ENCODE data around the gene RTL10.

RTL10 gene

DNA sequence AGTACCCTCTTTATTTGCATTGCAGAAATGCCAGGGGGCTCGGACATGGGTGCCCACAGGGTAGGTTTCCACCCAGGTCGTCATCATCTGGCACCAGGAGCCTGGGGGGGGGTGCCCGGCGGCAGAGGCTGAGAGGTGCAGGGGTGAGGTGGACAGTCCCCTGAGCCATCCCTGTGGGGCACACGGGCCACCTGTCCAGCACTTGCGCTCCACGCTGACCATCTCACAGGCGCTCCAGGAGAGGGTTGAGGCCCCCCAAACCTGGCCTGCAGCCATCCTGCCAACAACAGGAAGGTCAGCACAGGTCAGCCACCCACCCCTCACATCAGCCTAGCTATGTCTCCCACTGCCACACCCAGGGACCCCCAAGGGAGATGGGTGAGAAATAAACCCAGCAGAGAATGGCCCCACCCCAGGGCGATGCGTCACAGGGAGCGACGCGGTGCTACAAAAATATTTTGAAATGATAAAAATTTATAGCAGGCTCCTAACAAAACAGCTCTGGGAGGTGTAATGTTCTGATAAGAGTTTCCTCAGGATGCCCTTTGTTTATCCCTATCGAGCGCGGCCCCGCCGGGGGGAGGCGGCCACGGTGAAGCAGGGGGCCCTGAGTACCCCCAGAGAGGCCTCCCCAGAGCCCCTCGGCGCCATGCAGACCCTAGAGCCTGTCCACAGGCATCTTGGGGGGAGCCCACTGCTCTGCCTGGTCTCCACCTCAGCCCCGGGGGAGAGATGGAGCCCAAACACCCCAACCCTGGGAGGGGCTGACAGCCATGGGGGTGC, 21.0 kb upstream of the RTL10 start:
- no peak for DNase-seq

DNA sequence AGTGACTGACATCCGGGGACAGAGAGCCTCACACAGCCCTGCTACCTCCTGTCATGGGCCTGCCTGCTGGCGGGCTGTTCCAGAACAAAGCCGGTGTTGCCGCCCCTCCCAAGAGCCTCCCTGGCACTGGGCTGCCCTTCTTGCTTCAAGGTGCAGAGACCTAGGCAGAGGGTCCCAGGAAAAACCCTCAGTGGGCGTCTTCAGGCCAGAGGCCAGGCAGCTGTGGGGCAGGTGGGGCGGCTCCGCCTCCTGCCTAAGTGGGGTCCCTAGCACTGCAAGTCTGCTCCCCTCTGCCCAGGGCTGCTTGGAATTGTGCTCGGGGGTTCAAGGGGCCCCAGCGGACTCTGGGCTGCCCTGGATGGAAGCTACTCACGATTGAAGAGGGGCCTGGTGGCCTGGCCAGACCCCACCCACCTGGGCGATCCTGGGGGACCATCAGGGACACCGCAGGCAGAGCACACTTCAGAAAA, 20.4 kb upstream of the RTL10 start:
- DNase-seq: no peak

DNA sequence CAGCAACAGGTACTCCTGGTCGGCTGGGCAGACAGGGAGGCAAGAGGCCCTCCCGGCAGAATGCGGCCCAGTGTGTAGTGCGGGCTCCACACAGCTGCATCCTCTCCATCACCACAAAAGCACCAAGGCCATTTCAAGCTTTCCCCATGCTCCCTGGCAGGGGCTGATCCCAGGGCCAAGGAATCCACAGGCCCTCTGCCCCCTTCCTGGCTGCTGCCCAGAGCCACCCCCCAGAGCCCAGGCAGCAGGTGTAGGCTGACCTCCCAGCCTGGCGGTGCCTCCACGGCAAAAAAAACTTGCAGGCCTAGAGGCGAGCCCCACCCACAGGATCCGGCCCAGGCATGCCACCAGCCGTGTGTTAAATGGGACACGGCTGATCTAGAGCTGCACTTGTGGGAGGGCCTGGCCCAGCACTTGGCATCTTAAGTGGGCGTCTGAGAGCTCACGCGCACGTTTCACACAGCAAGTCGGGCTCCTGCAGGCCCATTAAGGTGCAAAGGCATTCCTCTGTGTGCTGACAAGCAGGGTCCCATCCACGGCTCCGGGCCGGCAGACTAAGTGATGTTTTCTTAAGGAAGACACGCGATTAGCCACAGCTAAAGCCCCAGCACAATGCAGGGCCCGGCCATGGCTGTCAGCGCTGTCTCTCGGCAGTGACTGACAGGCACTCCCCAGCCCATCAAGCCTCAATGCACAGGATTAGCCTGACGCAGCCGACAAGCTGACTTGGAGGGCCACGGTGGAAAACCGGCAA, 19.8 kb upstream of the RTL10 start:
- peak in 1 of 2 experiments; percentile 27 for DNase-seq

DNA sequence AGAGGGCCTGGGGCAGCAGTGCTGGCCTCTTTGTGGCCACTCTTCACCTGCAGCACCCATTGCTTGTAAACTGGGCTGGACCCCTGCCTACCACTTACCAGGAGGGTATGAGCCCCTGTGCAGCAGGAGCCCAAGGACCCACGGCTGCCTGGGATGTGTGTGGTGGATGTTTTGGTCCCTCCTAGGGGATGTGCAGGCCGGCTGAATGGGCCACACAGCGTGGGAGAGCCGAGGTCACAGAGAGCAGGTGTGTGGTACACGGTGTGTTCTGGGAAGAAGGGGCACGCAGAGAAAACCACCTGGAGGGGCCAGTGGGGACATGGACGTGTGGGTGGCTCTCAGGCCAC, 19.3 kb upstream of the RTL10 start:
- no peak for DNase-seq

DNA sequence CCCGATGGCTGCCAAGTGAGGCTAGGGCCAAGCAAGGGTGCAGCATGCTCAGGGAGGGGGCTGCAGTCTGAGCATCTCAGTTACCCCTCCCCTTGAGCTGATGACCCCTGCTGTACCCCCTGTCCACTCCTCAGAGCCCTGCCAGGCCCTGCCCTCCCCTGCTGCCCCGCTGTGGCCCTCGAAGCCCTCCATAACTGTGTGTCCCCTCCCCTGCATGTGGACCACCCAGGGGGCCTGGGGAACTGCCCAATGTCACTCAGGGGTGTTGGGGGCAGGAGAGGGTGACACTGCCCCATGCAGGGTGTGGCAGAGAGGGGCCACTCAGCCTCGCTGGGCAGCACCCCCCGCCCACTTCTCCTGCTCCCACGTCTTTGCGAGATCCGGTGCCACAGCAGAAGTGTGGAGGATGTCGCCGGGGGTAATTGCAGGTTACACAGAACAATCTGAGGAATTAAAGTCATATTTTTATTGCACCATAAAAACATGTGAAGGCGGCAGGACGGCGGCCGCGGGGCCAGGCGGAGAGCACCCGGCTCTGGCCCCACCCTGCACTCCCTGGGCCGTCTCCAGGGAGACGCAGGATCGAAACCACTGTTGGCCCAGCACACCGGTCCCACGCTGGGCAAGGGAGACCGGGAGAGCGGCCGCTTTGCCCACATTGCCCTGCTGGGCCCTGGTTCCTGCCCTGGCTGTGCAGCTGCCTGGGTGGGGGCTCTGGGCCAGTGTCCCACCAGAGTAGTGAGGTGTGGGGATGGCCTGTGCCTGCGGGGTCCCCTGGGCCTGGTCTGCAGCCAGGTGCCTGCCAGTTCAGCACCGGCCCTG, 18.7 kb upstream of the RTL10 start:
- DNase-seq: no peak

DNA sequence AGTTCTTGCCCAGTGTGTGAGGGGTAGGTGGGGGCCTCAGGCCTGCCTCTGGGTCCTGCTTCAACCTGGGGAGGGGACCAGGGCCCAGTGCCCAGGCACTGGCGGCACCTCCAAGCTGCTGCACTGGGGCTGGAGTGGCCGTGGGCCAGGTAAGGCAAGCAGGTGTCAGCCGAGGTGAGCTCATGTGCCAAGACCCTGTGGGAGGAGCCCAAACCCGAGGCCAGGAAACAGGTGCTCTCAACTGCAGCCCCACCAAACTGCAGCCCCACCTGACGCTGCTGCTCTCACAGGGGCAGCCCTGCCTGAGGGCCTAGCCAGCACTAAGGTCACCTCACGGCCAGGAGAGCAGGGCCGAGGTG, 18.1 kb upstream of the RTL10 start:
- DNase-seq: no peak

DNA sequence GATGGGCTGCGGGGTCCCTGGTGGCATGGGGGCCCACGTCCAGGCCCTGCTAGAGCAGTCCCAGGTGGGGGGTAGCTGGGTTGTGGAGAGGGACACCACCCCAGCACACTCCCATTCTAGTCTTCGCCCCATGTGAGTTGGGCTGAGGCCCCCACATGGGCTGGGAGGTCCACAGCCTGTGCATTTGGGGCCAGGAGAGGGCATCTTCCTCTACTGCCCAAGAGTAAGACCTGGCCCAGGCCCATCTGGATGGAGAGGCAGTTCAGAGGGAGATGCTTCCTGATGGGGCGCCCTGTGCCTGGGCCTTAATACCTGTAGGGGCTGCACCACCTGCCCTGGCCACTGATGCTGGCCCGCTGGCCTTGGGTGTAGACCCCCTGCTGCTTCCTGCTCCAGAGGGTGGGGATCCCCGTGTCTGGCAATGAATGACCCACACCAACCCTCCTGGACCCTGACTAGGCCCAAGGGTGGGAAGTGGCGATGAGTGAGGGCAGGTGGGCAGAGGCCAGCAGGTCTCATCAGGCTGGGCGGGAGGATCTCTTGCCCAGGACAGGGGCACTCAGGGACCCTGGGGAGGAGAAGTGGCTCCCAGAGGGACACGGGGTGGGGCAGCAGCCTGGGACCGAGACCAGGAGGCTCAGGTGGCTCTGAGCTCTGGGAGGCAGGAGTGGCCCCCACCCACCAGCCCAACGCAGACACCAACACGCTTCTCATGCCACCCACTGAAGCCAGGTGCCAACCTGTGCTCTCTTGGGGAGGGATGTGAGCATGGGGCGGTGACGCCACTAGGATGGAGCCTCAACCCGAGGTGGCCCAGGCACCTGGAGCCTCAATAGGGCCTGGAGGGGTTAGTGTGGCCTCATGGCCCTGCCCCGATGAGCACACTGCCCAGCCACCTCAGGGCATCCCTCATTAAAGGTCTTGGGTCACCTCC, 17.4 kb upstream of the RTL10 start:
- DNase-seq: no peak

DNA sequence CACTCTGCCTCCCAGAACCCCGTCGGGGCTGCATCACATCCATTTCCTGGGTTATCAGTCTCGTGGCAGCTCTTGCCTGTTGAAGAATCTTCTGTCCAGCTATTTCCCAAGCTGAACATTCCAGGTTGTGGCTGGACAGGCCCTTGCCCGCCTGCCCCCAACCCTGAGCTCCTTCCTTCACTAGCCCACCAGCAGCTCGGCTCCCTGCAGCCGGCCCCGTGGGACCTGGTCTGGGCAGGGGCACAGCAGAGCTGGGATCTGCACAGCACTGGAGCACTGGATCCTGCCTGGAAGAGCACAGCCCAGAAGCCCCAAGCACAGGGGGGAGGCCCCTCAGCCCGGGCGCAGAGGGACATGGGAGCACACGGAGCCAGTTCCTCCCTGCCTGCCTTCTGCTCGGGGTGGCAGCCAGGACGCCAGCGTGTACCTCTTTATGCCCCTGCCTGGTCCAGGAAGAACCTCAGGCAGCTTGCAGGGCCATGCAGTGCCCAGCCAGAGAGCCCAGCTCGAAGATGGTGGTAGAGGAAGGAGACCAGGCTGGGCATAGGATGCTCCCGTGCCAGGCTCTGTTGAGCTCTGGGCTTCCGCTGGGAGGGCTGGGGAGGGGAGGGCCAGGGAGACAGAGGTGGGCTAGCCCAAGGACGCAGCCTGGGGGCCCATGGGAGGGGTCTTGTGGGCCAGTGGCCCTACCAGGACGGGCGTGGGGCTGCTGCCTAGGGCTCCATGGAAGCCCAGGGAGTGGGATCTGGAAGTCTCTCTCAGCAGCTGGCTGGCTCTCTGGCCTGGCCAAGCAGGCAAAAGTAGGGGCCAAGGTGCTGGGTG, 16.6 kb upstream of the RTL10 start:
- no peak for DNase-seq

DNA sequence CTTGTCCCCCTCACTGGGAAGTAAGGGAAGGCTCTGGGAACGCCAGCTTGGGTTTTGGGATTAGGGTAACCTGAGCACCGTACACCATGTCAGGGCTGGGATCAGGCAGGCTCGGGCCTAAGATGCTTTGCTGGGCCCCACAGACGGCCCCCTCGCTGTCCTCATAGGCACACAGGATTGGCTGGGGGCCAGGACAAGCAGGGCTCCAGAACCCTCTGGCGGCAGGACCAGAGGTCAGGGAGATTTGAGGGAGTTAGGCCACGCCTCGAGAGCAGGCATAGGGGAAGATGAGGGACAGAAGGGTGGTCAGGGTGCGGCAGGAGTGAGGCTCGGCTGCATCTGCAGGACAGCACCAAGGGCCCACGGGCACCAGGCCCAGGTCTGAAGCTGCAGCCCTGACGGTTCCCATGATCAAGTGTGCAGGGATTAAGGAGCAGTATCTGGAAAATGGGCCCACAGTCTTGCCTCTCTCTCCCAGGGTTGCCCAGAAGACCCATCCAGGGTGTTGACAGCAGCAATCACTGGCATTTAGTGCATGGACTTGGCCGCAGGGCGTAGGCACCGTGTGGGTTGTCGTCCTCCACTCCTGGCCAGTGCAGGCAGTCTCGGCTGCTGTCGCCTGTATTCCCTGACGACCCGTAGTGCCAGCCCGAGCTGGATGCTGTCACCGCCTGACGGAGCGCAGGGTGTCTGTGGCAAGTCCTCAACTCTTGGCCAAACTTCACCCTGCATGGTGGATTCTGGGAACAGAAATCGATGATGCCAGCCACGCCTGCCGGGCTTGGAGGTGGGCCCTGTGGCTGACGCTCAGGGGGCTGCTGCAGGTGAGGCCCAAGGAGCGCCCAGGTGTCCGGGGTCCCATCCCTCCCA, 15.7 kb upstream of the RTL10 start:
- no peak for DNase-seq

DNA sequence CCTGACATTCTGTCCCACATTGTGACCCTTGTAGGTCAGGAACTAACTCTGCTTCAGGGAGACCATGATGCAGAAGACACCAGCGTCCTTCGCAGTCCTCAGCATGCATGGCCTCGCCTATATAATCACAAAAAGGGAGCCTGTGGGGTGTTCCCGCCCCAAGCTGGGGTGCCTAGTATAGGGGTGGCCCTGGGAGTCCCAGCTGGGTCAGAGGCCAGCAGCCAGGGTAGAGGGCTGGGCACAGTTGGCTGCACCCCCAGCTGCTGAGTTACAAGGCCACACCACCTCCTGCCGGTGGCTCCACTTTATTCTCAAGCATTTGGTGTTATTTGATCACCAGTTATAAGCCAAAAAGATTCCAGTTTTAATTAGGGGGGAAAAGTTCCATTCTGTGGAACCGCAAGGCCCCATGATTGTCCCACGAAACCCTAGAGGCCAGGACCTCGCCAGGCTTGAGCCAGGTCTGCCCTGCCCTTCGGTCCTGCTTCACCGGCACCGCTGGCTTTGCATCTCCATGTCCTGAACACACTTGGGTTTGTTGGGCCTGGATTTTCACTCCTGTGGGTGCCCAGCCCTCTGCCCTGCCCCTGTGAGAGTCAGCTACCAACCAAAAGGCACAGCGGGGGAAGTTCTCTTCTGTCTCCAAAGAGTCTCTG, 15.0 kb upstream of the RTL10 start:
- no peak for DNase-seq

DNA sequence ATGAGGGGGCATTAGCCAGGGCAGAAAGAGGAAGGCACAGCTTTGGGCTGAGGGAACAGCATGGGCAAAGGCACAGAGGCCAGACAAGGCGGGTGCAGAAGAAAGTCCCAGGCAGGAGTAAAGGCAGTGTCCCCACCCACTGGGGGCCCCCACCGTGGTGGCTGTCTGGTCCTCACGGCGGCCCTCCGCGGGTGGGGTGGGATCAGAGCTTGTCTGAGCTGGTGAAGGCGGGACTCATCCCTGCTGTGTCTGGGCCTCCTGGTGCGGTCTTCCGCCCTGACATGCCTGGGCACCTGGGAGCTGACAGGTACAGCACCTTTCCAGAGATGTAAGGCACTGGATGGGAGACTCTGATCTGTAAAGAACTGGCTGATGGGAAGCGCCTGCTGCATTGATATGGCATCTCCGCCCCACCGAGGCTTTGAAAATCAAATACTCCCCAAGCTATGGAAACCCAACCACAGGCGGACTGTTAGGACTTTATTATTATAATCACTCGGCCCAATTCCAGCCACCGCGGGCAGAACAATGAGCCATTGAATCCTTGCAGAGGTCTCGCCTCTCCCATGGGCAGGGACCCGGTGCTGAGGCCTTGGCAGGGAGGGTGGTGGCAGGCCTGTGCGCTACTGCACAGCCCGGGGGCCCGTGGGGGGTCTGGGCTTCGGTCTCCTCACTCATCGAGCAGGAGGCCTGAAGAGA, 14.2 kb upstream of the RTL10 start:
- no peak for DNase-seq

DNA sequence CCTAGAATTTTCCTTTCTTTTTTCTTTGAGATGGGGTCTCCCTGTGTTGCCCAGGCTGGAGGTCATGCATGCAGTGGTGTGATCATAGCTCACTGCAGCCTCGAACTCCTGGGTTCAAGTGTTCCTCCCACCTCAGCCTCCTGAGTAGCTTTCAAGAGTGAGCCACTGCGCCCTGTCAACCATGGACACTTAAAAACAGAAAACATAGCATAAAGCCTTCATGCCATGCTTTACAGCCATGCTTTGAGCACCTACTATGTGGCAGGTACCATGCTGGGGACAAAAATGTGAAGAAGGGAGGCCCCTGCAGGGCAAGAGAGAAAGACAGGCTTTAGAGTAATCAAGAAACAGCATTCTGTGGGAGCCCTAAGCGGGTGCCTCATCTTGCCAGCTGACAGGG, 13.7 kb upstream of the RTL10 start:
- no peak for DNase-seq

DNA sequence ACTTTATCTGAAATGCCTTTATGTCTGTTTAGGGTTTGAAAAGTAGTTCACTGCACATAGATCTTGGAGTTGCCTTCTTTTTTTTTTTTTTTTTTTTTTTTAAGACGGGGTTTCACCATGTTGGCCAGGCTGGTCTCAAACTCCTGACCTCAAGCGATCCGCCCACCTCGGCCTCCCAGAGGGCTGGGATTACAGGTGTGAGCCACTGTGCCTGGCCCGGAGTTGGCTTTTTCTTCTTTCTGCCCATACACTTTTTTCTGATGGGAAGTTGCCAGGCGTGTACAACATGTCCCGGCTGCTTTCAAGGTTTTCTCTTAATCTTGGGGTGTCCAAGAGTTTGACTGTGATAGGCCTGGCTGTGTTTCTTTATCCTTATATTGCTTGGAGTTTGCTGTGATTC, 12.9 kb upstream of the RTL10 start:
- no peak for DNase-seq

DNA sequence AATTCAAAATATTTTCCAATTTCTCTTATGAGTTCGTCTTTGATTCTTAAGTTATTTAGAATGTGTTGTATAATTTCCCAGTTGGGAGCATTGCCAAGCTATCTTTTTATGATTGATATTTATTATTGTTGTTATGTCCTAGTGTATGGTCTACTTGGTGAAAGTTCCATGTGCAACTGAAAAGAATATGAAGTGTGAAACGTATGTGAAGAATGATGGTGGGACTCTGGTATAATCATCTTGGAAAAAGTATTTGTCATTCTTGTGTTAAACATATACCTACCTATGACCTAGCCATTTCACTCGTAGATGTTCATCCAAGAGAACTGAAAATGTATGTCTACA, 12.0 kb upstream of the RTL10 start:
- no peak for DNase-seq

DNA sequence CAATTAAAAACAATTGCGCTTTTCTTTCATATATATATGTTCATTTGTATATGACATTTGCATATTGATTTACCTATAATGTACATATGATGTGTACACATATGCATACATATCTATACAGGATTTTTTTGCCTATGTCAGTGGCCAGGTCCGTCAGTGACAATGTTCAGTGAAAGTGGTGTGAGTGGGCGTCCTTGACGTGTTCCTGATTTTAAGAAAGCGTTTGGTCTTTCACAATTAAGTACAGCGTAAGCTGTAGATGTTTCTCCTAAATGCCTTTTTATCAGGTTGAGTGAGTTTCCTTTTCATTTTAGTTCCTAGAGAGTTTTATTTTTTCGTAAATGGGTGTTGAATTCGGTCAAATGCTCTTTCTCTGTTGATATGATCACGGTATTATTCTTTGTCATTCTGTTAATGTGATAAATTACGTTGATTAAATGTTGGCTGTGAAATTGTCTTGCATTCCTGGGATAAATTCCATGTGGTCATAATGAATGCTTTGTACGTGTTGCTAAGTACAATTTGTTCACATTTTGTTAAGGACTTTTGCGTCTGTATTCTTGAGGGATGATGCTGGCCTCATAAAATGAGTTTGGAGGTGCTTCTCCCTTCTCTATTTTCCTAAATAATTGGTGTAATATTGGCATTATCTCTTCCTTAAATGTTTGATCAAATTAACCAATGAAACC, 10.6 kb upstream of the RTL10 start:
- DNase-seq: no peak

DNA sequence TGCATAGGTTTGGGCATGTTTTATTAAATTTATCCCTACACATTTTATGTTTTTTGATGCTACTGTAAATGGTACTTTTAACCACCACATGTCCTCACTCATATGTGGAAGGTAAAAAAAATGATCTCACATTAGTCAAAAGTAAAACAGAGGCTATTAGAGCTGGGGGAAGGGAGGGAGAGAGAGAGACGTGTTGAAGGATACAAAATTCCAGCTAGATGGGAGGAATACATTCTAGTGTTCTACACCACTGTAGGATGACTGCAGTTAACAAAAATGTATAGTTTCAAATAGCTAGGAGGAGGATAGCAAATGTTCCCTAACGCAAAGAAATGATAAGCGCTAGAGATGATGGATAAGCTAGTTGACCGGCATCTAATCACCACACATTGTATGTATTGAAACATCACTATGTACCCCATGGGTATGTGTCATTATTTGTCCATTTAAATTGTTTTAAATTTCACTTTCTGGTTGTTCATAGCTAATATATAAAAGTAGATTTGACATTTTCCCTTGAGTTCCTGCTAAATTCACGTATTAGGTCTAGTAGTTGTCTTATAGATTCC, 9.9 kb upstream of the RTL10 start:
- DNase-seq: no peak

DNA sequence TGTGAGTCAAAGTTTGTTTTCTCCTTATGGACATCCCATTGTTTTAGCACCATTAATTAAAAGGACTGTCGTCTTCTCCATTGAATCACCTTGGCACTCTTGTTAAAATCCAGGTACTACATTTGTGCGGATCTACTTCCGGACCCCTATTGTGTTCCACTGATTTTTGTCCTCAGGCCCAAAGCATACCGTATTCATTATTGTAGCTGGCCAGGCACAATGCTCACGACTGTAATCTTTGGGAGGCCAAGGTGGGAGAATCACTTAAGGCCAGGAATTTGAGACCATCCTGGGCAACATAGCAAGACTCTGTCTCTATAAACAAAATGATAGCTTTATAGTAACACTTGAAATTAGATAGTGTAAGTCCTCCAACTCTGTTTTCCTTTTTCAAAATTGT, 8.9 kb upstream of the RTL10 start:
- DNase-seq: no peak

DNA sequence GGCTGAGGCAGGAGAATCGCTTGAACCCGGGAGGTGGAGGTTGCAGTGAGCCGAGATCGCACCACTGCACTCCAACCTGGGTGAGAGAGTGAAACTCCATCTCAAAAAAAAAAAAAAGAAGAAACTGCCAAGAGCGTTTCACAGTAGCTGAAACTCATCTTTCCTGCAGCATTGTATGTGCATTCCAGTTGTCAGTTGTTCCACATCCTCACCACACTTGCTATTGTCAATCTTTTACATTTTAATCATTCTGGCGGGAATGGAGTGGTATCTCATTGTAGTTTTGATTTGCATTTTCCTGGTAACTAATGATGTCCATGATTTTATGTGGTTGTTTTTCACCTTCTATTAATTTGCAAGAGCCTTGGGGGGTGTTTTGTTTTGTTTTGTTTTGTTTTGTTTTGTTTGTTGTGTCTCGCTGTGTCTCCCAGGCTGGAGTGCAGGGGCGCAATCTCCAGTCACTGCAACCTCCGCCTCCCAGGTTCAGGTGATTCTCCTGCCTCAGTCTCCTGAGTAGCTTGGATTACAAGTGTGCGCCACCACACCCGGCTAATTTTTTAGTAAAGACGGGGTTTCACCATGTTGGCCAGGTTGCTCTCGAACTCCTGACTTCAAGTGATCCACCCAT, 8.1 kb upstream of the RTL10 start:
- DNase-seq: no peak

All from activated CD4-positive, alpha-beta T cell treated with anti-CD3 and anti-CD28 coated beads, Interleukin-2, amount 50 U/mL, for 4 hours (primary cell).